Measurements from ENCODE around the gene PROSER1. TPM values are rescaled to one million over a fixed set of nuclear protein-coding genes. Genes with fewer than 3 reads are reported as not detected.

PROSER1 gene
- total RNA-seq, 4 donors from 2014 or later, result 6.9 to 11.5 (median 9.1) TPM

DNA sequence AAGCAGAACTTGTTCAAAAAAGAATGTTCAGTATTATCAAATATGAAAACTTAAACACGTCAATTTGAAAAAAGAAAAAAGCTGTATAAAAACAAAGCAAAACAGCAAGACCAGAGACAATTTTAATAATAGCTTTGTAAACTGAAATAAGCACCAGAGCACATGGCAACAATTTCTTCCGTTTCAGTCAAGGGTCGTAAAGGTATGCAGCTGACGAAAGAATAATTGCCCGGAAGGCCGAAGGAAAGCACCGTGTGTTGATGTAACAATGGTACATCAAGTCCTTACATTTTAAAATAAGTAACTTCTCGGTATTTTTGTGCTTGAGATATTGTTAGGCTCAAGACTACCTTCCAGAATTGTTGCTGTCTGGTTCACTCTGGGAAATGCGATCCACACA, 1.7 kb downstream of the PROSER1 start:
- no peak for DNase-seq
- in situ Hi-C loops (cut with MboI; ENCODE audit: low sequenced_read_pairs in 4 of 4) (loop anchor here in 1 of 4 donors (25.0 kb wide), 1 partner anchor 576 kb away; the partner anchor contains the start of gene LHFPL6), intact Hi-C loops (cut with DNase I; ENCODE audit: low total_unique reads) (loop anchor here (5.0 to 10.0 kb wide), 2 partner anchors 341 to 689 kb away; partner anchors contain the start of gene UFM1)
- no peaks in the 10 kb centered on the region for H3K9me3 ChIP-seq
- H3K27me3 ChIP-seq, result no peaks in the 10 kb centered on the region
- H3K4me3 ChIP-seq, result peak overlapping the region; percentile 79 to 94 (median 92)
- no peaks in the 10 kb centered on the region for H3K36me3 ChIP-seq
- TF ChIP-seq POLR2A (IDR thresholded peaks at IDR 0.05), result no peak
- TF ChIP-seq, protein P1, sequence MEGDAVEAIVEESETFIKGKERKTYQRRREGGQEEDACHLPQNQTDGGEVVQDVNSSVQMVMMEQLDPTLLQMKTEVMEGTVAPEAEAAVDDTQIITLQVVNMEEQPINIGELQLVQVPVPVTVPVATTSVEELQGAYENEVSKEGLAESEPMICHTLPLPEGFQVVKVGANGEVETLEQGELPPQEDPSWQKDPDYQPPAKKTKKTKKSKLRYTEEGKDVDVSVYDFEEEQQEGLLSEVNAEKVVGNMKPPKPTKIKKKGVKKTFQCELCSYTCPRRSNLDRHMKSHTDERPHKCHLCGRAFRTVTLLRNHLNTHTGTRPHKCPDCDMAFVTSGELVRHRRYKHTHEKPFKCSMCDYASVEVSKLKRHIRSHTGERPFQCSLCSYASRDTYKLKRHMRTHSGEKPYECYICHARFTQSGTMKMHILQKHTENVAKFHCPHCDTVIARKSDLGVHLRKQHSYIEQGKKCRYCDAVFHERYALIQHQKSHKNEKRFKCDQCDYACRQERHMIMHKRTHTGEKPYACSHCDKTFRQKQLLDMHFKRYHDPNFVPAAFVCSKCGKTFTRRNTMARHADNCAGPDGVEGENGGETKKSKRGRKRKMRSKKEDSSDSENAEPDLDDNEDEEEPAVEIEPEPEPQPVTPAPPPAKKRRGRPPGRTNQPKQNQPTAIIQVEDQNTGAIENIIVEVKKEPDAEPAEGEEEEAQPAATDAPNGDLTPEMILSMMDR (IDR thresholded peaks at IDR 0.05 in 4 of 5, conservative IDR thresholded peaks at IDR 0.05 in 1 of 5), result no peak
- H3K27ac ChIP-seq, result peak overlapping the region in 3 of 4 donors; percentile 7 to 20 (median 11)
- H3K4me1 ChIP-seq, result peaks cover 39 to 58% of the 10 kb centered on the region in 2 donors
- ATAC-seq, result no peak

DNA sequence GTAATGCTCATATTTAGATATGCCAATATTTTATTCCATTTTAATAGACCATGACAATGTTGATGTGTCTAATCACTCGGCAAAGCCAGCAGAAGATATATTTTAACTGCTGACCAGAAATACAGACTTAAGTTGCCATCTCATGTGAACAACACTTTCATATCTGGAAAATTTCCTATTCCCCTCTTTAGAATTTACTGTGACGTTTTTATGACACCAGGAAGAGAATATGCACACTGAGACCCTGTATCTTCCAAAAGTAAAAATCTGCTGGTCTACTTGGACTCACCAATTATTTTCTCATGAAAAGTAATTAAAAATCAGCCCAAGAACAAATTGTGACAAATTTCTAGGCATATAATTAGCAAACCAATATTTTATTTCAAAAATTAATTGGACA, 2.1 kb downstream of the PROSER1 start:
- H3K27me3 ChIP-seq, result no peaks in the 10 kb centered on the region
- intact Hi-C loops (cut with DNase I; ENCODE audit: low total_unique reads), result loop anchor here (5.0 to 10.0 kb wide), 2 partner anchors 341 to 688 kb away; partner anchors contain the start of gene UFM1
- no peak for DNase-seq
- TF ChIP-seq, protein P1 (IDR thresholded peaks at IDR 0.05 in 4 of 5, conservative IDR thresholded peaks at IDR 0.05 in 1 of 5), result no peak
- TF ChIP-seq POLR2A (IDR thresholded peaks at IDR 0.05), result no peak
- H3K27ac ChIP-seq, result peak overlapping the region in 2 of 4 donors; percentile 7 to 20
- peaks cover 39 to 58% of the 10 kb centered on the region in 2 donors for H3K4me1 ChIP-seq
- in situ Hi-C loops (cut with MboI; ENCODE audit: low sequenced_read_pairs in 4 of 4), result loop anchor here in 1 of 4 donors (25.0 kb wide), 1 partner anchor 577 kb away; the partner anchor contains the start of gene LHFPL6
- H3K36me3 ChIP-seq, result no peaks in the 10 kb centered on the region
- peak overlapping the region; percentile 79 to 94 (median 92) for H3K4me3 ChIP-seq
- no peak for ATAC-seq
- H3K9me3 ChIP-seq, result no peaks in the 10 kb centered on the region

DNA sequence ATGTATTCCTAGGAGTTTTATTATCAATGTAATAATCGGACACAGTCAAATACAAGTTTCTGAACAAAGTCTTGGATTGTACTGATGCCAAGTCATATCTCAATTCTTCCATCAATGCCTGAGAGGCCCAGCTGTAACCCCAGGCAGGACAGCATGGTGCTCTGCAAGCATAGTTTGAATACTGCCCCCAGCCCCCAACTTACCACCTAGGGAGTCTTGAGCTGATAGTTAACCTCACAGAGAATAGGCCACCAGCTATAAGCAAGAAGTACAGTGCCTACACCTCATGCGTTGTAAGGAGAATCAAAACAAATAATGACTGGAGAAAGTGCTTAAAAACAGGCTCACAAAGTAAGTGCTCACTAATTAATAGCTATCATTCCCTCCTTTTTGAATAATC, 2.7 kb downstream of the PROSER1 start:
- intact Hi-C loops (cut with DNase I; ENCODE audit: low total_unique reads), result loop anchor here (5.0 to 10.0 kb wide), 2 partner anchors 340 to 688 kb away; partner anchors contain the start of gene UFM1
- Histone ChIP-seq H3K4me3 (peak overlapping the region; percentile 4 to 94 (median 85)), H3K4me1 (peaks cover 39 to 53% of the 10 kb centered on the region in 2 donors)

DNA sequence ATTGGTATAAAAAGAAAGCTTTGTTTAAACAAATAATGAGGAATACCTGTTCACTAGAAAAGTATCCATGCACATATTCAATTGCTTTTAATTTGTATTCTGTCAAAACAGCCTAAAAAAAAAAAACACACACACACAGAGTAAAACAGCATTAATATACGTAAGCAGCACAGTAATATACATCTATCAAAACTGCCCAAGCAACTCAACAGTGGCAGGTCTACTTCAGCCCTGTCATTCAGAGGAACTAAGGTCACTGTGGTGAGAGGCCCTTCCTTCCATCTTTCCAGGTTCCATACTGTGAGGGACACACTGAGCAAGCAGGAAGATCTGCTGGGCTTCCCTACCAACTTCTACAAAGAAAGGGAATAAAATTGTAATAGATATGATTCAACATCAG, 3.8 kb downstream of the PROSER1 start:
- in situ Hi-C loops (cut with MboI; ENCODE audit: low sequenced_read_pairs in 4 of 4), result loop anchor here in 1 of 4 donors (25.0 kb wide), 1 partner anchor 578 kb away; the partner anchor contains the start of gene LHFPL6
- H3K9me3 ChIP-seq, result no peaks in the 10 kb centered on the region
- ATAC-seq (no peak), DNase-seq (no peak)
- peaks cover 32 to 46% of the 10 kb centered on the region in 2 donors for H3K4me1 ChIP-seq
- intact Hi-C loops (cut with DNase I; ENCODE audit: low total_unique reads), result loop anchor here (10.0 kb wide), 1 partner anchor 339 kb away; no protein-coding TSS in a partner anchor
- no peak overlapping the region for H3K27ac ChIP-seq
- no peak for TF ChIP-seq POLR2A (IDR thresholded peaks at IDR 0.05)
- TF ChIP-seq, protein P1 (IDR thresholded peaks at IDR 0.05 in 4 of 5, conservative IDR thresholded peaks at IDR 0.05 in 1 of 5), result no peak
- no peak overlapping the region for H3K4me3 ChIP-seq
- no peaks in the 10 kb centered on the region for H3K36me3 ChIP-seq
- H3K27me3 ChIP-seq, result no peaks in the 10 kb centered on the region

More for the DNA sequence above, 2.7 kb downstream of the PROSER1 start:
- DNase-seq, result no peak
- in situ Hi-C loops (cut with MboI; ENCODE audit: low sequenced_read_pairs in 4 of 4), result loop anchor here in 1 of 4 donors (25.0 kb wide), 1 partner anchor 577 kb away; the partner anchor contains the start of gene LHFPL6
- H3K27ac ChIP-seq, result no peak overlapping the region
- H3K36me3 ChIP-seq, result no peaks in the 10 kb centered on the region
- no peaks in the 10 kb centered on the region for H3K27me3 ChIP-seq
- no peak for TF ChIP-seq POLR2A (IDR thresholded peaks at IDR 0.05)
- TF ChIP-seq, protein P1 (IDR thresholded peaks at IDR 0.05 in 4 of 5, conservative IDR thresholded peaks at IDR 0.05 in 1 of 5), result no peak
- no peak for ATAC-seq
- no peaks in the 10 kb centered on the region for H3K9me3 ChIP-seq
